Measurements from ENCODE around the gene GINS1. TPM values are rescaled to one million over a fixed set of nuclear protein-coding genes. Genes with fewer than 3 reads are reported as not detected.

The GINS1 gene
- polyA plus RNA-seq, 4 donors, result 0.81 to 9.5 (median 4.4) TPM

GRCh38 chr20:25494506-25495188 is 87.2 kb downstream of the GINS1 start:
- no peak for FAIRE-seq
- WGBS, 3 donors, result 88 to 91% (median 88%) methylated on average over 17 of the region's 17 CpGs

GRCh38 chr20:25495189-25495824 is 87.8 kb downstream of the GINS1 start:
- FAIRE-seq (no peak), DNase-seq (no peak)
- Histone ChIP-seq H3K27ac (ENCODE audit: low read depth in 1 of 3, low read length in 2 of 3) (no peak overlapping the region), H3K27me3 (ENCODE audit: control insufficient read depth in 3 of 3, insufficient read depth in 3 of 3, low read length in 3 of 3) (no peaks in the 10 kb centered on the region), H3K36me3 (ENCODE audit: control insufficient read depth in 3 of 3, insufficient read depth in 2 of 3, low read depth in 1 of 3, low read length in 3 of 3) (peaks cover 0 to 64% (median 0%) of the 10 kb centered on the region in 3 donors), H3K4me1 (ENCODE audit: control insufficient read depth in 3 of 3, insufficient read depth in 2 of 3, low read depth in 1 of 3, low read length in 2 of 3) (no peaks in the 10 kb centered on the region), H3K4me3 (ENCODE audit: low read depth in 1 of 3, low read length in 3 of 3) (no peak overlapping the region), H3K9me3 (ENCODE audit: control insufficient read depth in 2 of 2, insufficient read depth in 1 of 2, low read depth in 1 of 2, low read length in 1 of 2) (no peaks in the 10 kb centered on the region)
- WGBS, 3 donors, result 89 to 91% (median 90%) methylated on average over 18 of the region's 18 CpGs

More at GRCh38 chr20:25494506-25495188, 87.2 kb downstream of the GINS1 start:
- DNase-seq, result no peak
- Histone ChIP-seq H3K27ac (ENCODE audit: low read depth in 1 of 3, low read length in 2 of 3) (no peak overlapping the region), H3K27me3 (ENCODE audit: control insufficient read depth in 3 of 3, insufficient read depth in 3 of 3, low read length in 3 of 3) (no peaks in the 10 kb centered on the region), H3K9me3 (ENCODE audit: control insufficient read depth in 2 of 2, insufficient read depth in 1 of 2, low read depth in 1 of 2, low read length in 1 of 2) (no peaks in the 10 kb centered on the region), H3K4me1 (ENCODE audit: control insufficient read depth in 3 of 3, insufficient read depth in 2 of 3, low read depth in 1 of 3, low read length in 2 of 3) (no peaks in the 10 kb centered on the region), H3K36me3 (ENCODE audit: control insufficient read depth in 3 of 3, insufficient read depth in 2 of 3, low read depth in 1 of 3, low read length in 3 of 3) (peaks cover 0 to 66% (median 0%) of the 10 kb centered on the region in 3 donors), H3K4me3 (ENCODE audit: low read depth in 1 of 3, low read length in 3 of 3) (no peak overlapping the region)

- Histone ChIP-seq H3K36me3 (ENCODE audit: control insufficient read depth in 3 of 3, insufficient read depth in 2 of 3, low read depth in 1 of 3, low read length in 3 of 3) (peaks cover 0 to 65% (median 0%) of the 10 kb centered on the region in 3 donors), H3K4me3 (ENCODE audit: low read depth in 1 of 3, low read length in 3 of 3) (no peak overlapping the region), H3K27me3 (ENCODE audit: control insufficient read depth in 3 of 3, insufficient read depth in 3 of 3, low read length in 3 of 3) (no peaks in the 10 kb centered on the region), H3K9me3 (ENCODE audit: control insufficient read depth in 2 of 2, insufficient read depth in 1 of 2, low read depth in 1 of 2, low read length in 1 of 2) (no peaks in the 10 kb centered on the region), H3K27ac (ENCODE audit: low read depth in 1 of 3, low read length in 2 of 3) (no peak overlapping the region), H3K4me1 (ENCODE audit: control insufficient read depth in 3 of 3, insufficient read depth in 2 of 3, low read depth in 1 of 3, low read length in 2 of 3) (no peaks in the 10 kb centered on the region)
- DNase-seq (no peak), FAIRE-seq (no peak)
- WGBS, 3 donors, result 91 to 97% (median 91%) methylated on average over 14 of the region's 14 CpGs
These were observed 88.9 kb downstream of the GINS1 start for GRCh38 chr20:25496165-25496967.

- Histone ChIP-seq H3K27ac (ENCODE audit: low read depth in 1 of 3, low read length in 2 of 3) (no peak overlapping the region), H3K4me3 (ENCODE audit: low read depth in 1 of 3, low read length in 3 of 3) (no peak overlapping the region), H3K9me3 (ENCODE audit: control insufficient read depth in 2 of 2, insufficient read depth in 1 of 2, low read depth in 1 of 2, low read length in 1 of 2) (no peaks in the 10 kb centered on the region), H3K36me3 (ENCODE audit: control insufficient read depth in 3 of 3, insufficient read depth in 2 of 3, low read depth in 1 of 3, low read length in 3 of 3) (peaks cover 0 to 65% (median 0%) of the 10 kb centered on the region in 3 donors), H3K4me1 (ENCODE audit: control insufficient read depth in 3 of 3, insufficient read depth in 2 of 3, low read depth in 1 of 3, low read length in 2 of 3) (no peaks in the 10 kb centered on the region), H3K27me3 (ENCODE audit: control insufficient read depth in 3 of 3, insufficient read depth in 3 of 3, low read length in 3 of 3) (no peaks in the 10 kb centered on the region)
- 77 to 82% (median 79%) methylated on average over 9 of the region's 9 CpGs for WGBS, 3 donors
- FAIRE-seq, result no peak
- DNase-seq, result no peak
These were observed 89.5 kb downstream of the GINS1 start for GRCh38 chr20:25496968-25497401.

GRCh38 chr20:25497586-25498279 is 90.3 kb downstream of the GINS1 start:
- no peak for DNase-seq
- no peak for FAIRE-seq

More at GRCh38 chr20:25497586-25498279, 90.3 kb downstream of the GINS1 start:
- 85 to 93% (median 89%) methylated on average over 22 of the region's 22 CpGs for WGBS, 3 donors
- Histone ChIP-seq H3K4me3 (ENCODE audit: low read depth in 1 of 3, low read length in 3 of 3) (no peak overlapping the region), H3K9me3 (ENCODE audit: control insufficient read depth in 2 of 2, insufficient read depth in 1 of 2, low read depth in 1 of 2, low read length in 1 of 2) (no peaks in the 10 kb centered on the region), H3K4me1 (ENCODE audit: control insufficient read depth in 3 of 3, insufficient read depth in 2 of 3, low read depth in 1 of 3, low read length in 2 of 3) (no peaks in the 10 kb centered on the region), H3K27me3 (ENCODE audit: control insufficient read depth in 3 of 3, insufficient read depth in 3 of 3, low read length in 3 of 3) (no peaks in the 10 kb centered on the region), H3K27ac (ENCODE audit: low read depth in 1 of 3, low read length in 2 of 3) (no peak overlapping the region), H3K36me3 (ENCODE audit: control insufficient read depth in 3 of 3, insufficient read depth in 2 of 3, low read depth in 1 of 3, low read length in 3 of 3) (peaks cover 0 to 72% (median 0%) of the 10 kb centered on the region in 3 donors)

Other genes starting within 250 kb of the GINS1 start
- gene ENTPD6, start 212.0 kb upstream of the GINS1 start, polyA plus RNA-seq, result 100 to 1,000 TPM in 3 of 4 donors, 10 to 100 TPM in 1; 84.1 to 242 (median 140) TPM
- gene PYGB, start 159.6 kb upstream of the GINS1 start, polyA plus RNA-seq, result 10 to 100 TPM; 25.7 to 38.4 (median 32.7) TPM
- gene ABHD12, start 16.8 kb upstream of the GINS1 start, polyA plus RNA-seq, result 10 to 100 TPM; 28.0 to 93.9 (median 54.9) TPM
- 10 to 100 TPM in 1 of 4 donors, 1 to 10 TPM in 3; 1.1 to 30.8 (median 5.5) TPM for gene NINL, start 177.9 kb downstream of the GINS1 start, polyA plus RNA-seq
- gene NANP, start 216.3 kb downstream of the GINS1 start, polyA plus RNA-seq, result 1 to 10 TPM; 1.6 to 5.1 (median 2.7) TPM

Data from small intestine (tissue), 7 donors.